ENCODE results near the gene RAB4A.

The RAB4A gene

DNA sequence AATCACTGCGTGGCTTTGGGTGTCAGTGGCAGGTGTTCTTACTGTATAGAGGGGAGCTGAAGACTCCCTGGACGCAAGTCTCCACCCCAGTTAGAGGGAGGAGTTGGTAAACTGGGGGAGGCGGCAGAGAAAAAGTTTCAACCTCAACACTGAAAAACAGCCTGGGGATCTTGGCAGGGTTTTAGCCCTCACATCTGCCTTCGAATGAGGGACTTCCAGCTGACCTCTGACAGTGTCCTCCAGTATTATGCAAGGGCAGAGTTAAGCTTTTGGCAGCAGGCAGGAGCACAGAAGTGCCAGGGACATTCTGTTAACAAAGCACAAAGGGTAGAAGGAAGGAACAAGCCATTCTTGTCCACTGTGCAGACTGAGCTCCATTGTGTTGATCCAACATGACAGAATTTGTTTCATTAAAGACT is 41.2 kb upstream of the RAB4A start:
- H3K36me3 ChIP-seq (ENCODE audit: low read depth): no peaks in the 10 kb centered on the region
- TF ChIP-seq, protein P1, sequence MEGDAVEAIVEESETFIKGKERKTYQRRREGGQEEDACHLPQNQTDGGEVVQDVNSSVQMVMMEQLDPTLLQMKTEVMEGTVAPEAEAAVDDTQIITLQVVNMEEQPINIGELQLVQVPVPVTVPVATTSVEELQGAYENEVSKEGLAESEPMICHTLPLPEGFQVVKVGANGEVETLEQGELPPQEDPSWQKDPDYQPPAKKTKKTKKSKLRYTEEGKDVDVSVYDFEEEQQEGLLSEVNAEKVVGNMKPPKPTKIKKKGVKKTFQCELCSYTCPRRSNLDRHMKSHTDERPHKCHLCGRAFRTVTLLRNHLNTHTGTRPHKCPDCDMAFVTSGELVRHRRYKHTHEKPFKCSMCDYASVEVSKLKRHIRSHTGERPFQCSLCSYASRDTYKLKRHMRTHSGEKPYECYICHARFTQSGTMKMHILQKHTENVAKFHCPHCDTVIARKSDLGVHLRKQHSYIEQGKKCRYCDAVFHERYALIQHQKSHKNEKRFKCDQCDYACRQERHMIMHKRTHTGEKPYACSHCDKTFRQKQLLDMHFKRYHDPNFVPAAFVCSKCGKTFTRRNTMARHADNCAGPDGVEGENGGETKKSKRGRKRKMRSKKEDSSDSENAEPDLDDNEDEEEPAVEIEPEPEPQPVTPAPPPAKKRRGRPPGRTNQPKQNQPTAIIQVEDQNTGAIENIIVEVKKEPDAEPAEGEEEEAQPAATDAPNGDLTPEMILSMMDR (IDR thresholded peaks at IDR 0.05; ENCODE audit: poor library complexity, severe bottlenecking): no peak
- peaks cover 35% of the 10 kb centered on the region for H3K4me1 ChIP-seq (ENCODE audit: insufficient read depth, poor library complexity, severe bottlenecking)
- DNase-seq (ENCODE audit: low spot score) (no peak), ATAC-seq (ENCODE audit: low read depth) (no peak)
- H3K27me3 ChIP-seq (ENCODE audit: insufficient read depth, poor library complexity, severe bottlenecking): no peaks in the 10 kb centered on the region
- no peaks in the 10 kb centered on the region for H3K9me3 ChIP-seq (ENCODE audit: severe bottlenecking)
- H3K27ac ChIP-seq (ENCODE audit: poor library complexity, severe bottlenecking): peak overlapping the region; percentile 16
- no peak overlapping the region for H3K4me3 ChIP-seq (ENCODE audit: severe bottlenecking)

DNA sequence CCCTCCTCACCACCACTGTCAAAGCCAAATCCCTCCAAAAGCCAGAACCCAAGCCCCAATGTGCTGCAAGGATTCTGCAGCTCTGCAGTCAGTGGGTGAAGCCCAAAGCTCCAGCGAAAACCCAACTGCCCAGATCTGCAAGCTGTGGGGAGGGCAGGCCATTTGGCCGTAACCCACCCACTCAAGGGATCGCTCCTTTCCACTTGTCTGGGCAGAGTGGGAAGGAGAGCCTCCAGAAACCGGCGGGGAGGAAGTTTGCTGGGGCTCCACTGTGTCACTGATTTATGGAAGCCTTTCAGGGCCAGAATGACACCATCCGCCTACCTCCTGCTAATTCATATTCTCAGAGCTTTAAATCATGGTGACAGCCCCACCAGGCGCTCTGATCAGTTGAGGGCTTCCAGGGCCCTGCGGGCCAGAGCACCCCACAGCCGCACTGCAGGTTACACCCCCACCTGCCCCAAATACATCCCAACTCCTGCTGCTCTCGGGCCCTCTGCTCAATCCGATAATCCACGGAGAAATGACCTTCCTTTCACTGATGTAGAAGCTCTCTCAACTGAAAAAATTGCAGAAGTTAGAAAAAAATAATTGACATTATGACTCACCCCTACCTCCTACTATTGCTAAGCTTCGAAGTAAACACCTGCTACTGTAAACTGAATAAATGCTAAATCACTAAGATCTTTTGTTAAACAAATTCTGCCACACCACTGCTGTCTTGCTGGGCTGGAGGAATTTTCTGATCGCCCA is 40.6 kb upstream of the RAB4A start:
- no peaks in the 10 kb centered on the region for H3K36me3 ChIP-seq (ENCODE audit: low read depth)
- peaks cover 30% of the 10 kb centered on the region for H3K4me1 ChIP-seq (ENCODE audit: insufficient read depth, poor library complexity, severe bottlenecking)
- TF ChIP-seq, protein P1 (IDR thresholded peaks at IDR 0.05; ENCODE audit: poor library complexity, severe bottlenecking): no peak
- H3K27ac ChIP-seq (ENCODE audit: poor library complexity, severe bottlenecking): peak overlapping the region; percentile 17
- DNase-seq (ENCODE audit: low spot score) (no peak), ATAC-seq (ENCODE audit: low read depth) (peak; percentile 43; the same call in 2 of the 3 replicates)
- no peaks in the 10 kb centered on the region for H3K27me3 ChIP-seq (ENCODE audit: insufficient read depth, poor library complexity, severe bottlenecking)
- H3K4me3 ChIP-seq (ENCODE audit: severe bottlenecking): no peak overlapping the region
- H3K9me3 ChIP-seq (ENCODE audit: severe bottlenecking): no peaks in the 10 kb centered on the region

DNA sequence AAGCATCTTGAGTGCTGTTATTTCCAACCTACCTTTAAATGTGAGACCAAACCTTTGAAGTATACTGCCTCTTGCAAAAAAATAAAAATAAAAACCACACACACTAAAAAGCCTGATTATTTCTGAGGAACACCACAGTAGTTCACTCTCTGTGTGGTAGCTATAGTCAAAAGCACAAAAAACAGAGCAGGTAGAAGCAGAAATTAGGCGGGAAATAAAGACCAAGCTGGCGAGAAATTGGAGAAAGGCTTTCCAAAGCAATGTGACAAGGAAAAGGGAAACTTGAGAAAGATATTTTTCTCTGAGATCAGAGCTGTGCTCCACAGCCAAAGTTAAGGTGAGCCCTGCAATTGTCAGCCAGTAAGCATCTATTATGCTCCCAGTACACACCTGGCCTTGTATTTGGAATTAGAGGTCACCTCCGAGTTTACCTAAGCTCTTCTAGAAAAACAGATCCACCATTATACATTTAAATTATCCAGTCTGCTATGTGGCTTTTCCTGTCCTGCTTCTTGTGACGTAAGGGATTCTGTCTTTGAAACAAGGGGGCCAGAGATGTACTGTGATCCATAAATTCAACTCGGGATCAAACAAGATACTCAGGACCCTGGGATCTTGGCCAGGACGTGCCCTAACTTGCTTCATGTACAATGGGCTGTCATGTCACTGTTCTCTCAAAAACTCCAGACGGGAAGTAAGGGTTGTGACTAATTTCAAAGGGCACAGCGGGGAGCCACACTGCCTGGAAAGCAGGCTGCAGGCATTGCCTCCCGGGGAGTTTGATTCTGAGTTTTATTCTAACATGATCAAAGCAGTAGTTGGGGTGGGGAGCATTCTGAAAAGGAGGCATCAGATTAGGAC is 39.8 kb upstream of the RAB4A start:
- Histone ChIP-seq H3K9me3 (ENCODE audit: severe bottlenecking) (no peaks in the 10 kb centered on the region), H3K27ac (ENCODE audit: poor library complexity, severe bottlenecking) (peak overlapping the region; percentile 17), H3K4me1 (ENCODE audit: insufficient read depth, poor library complexity, severe bottlenecking) (peaks cover 30% of the 10 kb centered on the region), H3K27me3 (ENCODE audit: insufficient read depth, poor library complexity, severe bottlenecking) (no peaks in the 10 kb centered on the region), H3K36me3 (ENCODE audit: low read depth) (no peaks in the 10 kb centered on the region), H3K4me3 (ENCODE audit: severe bottlenecking) (no peak overlapping the region)
- ATAC-seq (ENCODE audit: low read depth): 0 out of 3 replicates have a peak, but pooled peaks have one; percentile 30
- DNase-seq (ENCODE audit: low spot score): no peak
- TF ChIP-seq, protein P1 (IDR thresholded peaks at IDR 0.05; ENCODE audit: poor library complexity, severe bottlenecking): no peak

DNA sequence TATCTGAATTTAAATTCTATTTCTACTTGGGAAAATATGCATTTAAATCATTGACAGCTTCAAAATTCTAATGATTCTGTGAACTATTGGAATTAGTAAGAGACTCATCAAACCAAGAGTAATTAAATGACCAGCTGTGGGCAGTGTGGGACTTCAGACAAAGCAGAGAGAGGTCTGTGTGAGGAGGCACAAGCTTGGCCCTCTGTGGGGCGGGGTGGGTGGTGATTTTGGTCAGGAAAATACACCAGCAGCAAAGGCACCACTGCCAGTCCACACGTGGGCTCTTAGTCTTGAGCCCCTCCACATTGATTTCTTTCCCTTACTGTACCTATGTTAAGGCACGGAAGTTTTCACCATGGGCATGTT is 39.2 kb upstream of the RAB4A start:
- ATAC-seq (ENCODE audit: low read depth): no peak
- H3K27me3 ChIP-seq (ENCODE audit: insufficient read depth, poor library complexity, severe bottlenecking): no peaks in the 10 kb centered on the region
- TF ChIP-seq, protein P1 (IDR thresholded peaks at IDR 0.05; ENCODE audit: poor library complexity, severe bottlenecking): peak; percentile 6
- H3K36me3 ChIP-seq (ENCODE audit: low read depth): no peaks in the 10 kb centered on the region
- DNase-seq (ENCODE audit: low spot score): no peak
- H3K4me3 ChIP-seq (ENCODE audit: severe bottlenecking): no peak overlapping the region
- H3K27ac ChIP-seq (ENCODE audit: poor library complexity, severe bottlenecking): peak overlapping the region; percentile 17
- H3K9me3 ChIP-seq (ENCODE audit: severe bottlenecking): no peaks in the 10 kb centered on the region
- H3K4me1 ChIP-seq (ENCODE audit: insufficient read depth, poor library complexity, severe bottlenecking): peaks cover 30% of the 10 kb centered on the region
